HG03066 (cell line): Measurements from ENCODE around the gene APRT.
"Not testable (repeated sequence)": the region's sequence is repeated elsewhere in the genome, so short reads cannot be mapped to it uniquely, and the experiment has no call there.

Experiments used
- ATAC-seq: cut with Tn5 transposase; IDR thresholded peaks from one replicate; pipeline ENCODE4 v1.9.1; 2021; ENCODE audit warnings: low read depth; ENCODE audit not compliant: unreplicated experiment

The APRT gene

DNA sequence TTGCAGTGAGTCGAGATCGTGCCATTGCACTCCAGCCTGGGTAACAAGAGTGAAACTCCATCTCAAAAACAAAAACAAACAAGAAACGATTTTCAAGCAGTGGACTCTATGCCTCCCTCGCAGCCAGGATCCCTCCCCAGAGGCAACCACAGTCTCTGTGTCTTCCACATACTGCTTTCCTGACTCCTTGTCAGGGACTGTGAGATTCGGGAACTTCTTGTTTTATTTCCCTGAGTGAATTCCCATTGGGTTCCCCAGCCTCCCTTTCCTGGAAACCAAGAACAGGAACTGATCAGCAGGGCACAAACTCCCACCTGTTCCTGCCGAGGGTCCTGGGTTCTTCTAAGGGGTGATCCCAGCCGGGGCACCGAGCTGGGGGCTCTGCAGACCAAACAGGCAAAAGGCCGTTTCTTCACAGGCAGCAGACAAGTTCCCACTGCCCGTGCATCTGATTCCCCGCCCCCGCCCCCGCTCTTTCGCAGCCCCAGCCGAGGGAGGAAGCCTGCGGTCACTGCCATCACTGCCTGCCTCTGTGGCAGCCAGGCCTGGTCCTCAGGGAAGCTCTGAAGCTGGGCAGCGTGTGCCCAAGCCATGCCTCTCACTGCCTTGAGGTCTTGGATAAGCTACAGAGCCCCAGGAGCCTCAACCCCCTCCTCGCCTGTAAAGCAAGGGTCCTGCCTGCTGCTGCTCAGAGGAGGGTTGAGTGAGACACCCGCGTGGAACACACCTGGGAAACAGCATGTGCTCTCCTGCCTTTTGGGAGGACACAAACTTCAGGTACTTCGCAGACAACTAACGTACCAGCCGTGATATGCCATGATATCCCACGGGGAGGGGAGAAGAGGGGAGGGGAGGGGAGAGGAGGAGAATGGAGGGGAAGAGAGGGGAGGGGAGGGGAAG lies 21.2 kb downstream of the APRT start:
- no peak for ATAC-seq

DNA sequence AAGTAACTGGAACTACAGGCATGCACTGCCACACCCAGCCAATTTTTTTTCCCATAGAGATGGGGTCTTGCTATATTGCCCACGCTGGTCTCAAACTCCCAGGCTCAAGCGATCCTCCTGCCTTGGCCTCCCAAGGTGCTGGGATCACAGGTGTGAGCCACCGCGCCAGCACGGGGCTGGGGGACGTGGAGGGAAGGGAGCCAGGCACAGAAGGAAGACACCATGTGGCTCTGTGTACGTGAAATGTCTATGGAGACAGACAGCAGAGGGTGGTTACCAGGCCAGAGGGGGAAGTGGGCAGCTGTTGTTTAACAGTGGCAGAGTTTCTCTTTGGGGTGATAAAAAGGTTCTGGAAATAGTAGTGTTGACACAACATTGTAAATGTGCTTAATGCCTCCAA lies 22.1 kb downstream of the APRT start:
- no peak for ATAC-seq

DNA sequence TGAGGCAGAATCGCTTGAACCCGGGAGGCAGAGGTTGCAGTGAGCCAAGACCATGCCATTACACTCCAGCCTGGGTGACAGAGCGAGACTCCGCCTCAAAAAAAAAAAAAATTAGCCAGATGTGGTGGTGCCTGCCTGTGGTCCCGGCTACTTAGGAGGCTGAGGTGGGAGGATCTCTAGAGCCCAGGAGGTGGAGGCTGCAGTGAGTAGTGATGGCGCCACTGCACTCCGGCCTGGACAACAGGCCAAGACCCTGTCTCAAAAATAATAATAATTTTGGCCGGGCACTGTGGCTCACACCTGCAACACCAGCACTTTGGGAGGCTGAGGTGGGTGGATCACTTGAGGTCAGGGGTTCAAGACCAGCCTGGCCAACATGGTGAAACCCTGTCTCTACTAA lies 23.0 kb downstream of the APRT start:
- not testable (repeated sequence) for ATAC-seq

DNA sequence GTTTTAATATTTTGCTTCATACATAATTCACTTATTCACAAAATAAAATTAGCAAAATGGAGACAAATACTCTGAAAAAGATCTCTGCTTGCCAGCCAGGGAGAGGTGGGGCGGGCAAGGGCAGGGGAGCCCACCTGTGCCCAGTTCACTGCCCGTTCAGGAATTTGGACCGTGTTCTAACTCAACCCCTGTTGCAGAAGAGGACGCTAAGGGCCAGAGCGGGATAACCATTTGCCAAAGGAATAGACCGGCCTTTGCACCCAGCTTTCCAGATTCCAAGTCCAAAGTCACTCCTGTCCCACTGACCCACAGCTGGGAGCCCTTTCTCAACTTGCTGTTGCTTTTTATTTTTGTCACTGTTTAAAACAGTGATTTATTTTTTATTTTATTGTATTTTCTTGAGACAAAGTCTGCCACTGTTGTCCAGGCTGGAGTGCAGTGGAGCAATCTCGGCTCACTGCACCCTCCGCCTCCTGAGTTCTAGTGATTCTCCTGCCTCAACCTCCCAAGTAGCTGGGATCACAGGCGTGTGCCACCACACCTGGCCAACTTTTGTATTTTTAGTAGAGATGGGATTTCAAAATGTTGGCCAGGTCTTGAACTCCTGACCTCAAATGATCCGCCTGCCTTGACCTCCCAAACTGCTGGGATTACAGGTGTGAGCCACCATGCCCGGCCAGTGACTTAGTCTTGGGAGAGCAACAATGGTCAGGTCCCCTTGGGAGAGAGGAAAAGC lies 24.0 kb downstream of the APRT start:
- no peak for ATAC-seq

DNA sequence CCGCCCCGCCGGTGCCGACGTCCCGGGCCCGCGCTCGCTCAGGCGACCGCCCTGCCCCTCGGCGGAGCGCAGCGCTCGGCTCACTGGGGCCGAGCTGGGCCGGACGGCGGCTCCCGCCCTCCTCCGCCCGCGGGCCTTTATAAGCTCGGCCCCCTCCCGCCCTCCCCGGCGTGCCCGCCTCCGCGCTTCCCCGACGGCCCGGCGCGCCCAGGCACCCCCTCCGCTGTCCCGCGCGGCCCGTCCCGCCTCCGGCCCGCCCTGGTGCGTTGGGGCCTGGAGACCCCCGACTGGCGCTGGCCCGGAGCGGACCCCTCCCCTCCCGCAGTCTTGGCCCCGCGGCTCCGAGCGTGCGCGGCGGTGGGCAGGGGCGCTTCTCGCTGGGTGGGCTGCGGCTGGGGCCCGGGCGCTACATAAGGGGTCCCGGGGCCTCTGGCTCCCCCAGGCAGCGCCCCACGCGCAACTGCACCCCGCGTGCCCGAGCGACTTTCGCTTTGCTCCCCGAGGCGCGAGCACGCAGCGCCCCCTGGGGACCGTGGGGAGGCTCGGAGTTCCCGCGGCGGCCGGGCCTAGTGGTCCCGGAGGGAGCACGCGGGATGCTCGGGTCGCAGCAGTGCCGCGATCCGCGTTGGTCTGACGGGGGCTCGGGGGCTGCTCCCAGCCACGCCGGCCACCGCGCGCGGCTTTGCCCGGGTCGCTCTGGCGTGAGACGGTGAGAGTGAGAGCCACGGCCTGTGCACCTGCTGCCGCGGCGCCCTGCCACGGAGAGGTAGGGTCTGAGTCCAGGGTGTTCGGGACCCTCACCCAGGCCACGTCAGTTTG lies 26.4 kb downstream of the APRT start, which contains the start of gene PIEZO1:
PIEZO1 (minus strand) TSS at position 115 of the 819 bp plus-strand sequence. CDS start 256 bp downstream, outside the sequence.
- no peak for ATAC-seq

DNA sequence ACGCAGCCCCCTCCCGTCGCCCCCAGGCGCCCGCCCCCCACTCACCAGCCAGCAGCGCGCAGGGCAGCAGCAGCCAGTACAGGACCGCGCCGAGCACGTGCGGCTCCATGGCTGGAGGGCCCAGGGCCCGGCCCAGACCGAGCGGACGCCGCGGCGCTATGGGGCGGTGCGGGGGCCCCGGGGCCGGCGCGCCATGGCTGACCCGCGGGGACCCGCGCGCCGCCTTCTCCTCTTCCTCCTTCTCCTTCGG lies 26.9 kb downstream of the APRT start:
- ATAC-seq = no peak

DNA sequence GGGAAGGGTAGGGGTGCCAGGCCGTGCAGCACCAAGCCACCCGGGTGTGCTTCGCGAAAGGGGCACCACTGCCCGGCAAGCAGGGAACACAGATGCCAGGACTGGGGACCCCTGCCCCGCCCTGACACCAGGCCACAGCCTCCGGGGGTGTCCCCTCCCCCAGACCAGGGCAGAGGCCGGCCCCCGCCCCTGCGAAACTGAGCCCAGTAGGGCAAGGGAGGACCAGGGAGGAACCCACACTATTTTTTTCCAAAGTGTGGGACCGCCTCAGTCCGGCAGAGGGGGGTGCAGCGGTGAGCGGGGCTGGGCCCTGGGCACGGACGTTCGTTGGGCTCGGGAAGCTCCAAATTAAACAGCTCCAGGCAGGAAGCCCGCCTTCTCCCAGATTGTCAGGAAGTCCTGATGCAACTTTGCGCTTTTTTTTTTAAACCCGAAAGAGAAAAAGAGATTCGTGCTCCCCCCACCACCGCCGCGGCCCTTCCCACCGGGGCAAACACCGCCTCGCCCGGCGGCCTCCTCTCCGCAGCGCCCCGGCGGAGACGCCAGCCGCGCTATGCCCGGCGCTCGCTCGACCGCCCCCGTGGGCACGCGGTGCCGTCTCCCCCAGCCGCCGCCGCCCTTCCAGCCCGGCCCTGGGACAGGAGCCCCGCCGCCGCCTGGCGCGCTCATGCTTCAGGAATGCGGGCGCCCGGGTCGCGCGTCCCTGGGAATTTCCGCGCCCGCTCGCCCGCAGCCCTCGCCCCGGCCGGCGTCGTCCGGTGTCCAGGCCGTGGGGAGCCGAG lies 27.5 kb downstream of the APRT start:
- no peak for ATAC-seq

DNA sequence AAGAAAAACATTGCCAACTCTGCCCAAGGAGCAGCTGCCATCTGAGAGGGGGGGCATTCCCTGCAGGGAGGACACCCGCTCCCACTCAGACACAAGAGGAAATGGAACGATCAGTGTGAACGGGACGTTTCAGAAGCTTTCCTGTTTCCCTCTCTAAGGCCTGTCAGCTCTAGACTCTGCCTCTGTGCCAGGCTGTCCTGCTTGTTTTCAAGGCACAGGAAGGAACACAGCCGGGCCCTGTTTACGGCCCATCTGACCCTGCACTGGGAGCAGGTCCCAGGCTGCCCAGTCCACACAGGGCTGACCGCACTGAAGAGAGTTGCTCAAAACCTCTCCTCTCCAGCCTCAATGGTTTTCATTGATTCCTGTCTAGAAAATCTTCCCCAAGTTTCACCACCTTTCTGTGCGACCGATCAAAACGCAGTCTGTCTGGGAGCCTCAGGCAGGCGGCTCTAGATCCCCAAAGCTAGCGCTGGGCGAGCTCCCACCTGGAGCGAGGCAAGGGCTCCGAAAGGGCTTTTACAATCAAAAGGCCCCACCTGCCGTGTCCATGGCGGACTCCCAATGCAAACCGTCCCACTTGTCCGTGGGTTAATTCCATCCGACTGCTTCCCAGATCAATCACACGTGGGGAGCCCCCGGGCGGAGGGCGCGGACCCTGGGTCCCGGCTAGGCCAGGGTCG lies 28.2 kb downstream of the APRT start:
- no peak for ATAC-seq

DNA sequence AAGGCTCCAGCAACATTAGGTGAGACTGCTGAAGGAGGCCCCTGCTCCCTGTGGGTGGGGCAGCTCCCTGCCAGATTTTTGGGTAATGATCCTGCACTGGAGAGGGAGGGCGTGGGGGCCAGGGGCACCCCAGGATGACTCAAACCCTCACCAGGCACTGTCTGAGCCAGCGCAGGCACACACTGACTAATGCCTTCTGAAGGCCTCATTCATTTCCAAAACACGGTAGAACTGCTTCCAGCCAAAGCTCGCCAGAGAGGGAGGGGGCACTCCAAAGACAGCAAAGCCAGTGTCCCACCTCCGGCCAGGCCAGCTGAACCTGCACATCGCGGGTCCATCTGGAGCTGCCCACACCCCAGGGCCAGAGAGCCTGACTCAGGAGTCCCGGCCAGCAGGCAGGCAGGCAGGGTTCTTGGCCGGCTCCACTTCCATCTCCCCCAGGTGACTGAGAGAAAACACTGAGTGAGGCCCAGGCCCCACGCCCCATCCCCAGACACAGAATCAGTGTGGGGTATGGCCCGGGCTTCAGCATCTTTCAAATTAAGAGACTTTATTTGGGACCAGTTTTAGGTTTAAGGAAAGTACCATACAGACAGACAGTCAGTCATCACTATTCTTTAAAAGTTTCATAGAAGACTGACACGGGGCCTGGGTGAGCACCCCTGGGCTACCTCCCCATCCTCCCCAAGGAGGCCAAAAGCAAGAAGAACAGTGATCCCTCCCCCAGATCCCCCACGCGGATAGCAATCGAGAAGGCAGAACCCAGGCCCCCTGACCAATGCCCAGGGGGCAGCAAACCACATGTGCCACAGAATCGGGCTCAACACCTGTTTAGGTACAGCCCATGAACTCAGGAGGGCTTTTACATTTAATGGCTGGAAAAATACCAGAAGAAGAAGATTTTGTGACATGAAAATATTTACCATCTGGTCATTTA lies 29.0 kb downstream of the APRT start:
- ATAC-seq = no peak

DNA sequence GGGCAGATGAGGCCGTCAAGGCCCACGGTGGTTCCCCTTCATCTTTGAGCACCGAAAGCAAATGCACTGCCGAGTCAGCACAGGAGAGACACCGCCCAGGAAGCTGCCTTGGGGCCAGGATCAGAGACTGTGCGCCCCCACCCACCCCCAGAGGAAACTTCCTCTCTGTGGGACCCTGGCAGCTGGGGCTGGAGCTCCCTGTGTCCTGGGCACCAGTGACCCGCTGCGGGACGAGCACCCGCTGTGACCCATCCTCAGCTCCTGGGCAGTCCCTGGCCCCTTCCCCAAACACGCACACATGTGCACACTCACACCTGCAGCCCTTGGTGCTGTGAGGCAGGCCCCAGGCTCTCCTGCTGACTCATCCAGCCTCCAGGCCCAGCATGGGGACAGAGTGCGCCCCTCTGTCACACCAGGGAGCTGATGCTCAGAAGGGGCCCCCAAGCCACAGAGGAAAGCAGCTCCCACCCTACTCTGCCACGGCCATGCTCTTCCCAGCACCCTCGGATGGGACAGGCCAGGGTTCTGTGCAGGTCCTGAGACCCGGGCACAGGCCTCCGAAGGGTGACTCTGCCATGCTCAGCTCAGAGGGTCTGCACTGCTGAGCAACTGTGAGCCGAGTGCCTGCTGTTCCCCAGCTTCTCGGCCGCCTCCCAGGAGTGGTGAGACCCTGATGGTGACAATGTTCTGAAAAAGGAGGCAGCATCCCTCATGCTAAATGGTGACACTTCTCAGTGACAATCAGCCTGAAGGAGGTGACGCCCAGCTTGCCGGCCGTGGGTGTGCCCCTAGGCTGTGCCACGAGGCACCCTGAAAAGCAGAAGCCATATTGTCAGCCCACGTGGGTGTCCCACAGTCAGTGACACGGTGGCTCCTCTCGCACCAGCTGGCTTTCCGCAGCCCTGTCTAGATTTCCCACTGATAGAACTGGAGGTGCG lies 30.3 kb downstream of the APRT start:
- peak; percentile 45 for ATAC-seq

DNA sequence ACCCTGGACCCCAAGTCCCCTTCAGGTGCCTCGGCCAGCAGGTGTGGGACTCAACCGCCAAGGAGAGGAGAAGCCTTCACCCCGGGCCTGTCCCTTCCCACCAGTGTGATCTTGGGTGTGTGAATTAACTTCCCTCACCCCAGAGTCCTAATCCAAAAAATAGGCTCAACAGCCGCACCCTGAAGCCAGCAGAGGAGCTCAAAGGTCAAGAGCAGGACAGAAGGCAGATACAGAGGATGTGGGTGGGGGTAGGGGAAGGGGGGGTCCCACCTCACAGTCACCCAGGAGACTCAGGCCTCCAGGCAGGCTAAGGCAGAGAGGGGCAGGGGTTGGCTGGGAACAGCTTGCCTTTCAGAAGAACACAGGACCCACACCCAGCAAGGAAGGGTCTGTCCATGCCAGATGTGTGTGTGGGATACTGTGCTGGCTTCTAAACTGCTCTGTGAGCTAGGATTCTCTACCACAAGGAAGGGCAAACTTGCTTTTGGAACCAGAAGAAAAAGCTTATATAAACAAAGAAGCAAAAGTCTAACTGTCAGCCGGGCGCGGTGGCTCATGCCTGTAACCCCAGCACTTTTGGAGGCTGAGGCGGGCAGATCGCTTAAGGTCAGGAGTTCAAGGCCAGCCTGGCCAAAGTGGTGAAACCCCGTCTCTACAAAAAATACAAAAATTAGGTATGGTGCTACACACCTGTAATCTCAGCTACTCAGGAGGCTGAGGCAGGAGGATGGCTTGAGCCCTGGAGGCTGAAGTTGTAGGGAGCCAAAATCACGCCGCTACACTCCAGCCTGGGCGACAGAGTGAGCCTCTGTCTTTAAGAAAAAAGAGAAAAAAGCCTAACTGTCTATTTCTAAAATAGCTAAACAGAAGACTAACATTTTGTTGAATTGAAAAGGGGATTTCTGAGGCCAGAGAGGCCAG lies 31.3 kb downstream of the APRT start:
- no peak for ATAC-seq

DNA sequence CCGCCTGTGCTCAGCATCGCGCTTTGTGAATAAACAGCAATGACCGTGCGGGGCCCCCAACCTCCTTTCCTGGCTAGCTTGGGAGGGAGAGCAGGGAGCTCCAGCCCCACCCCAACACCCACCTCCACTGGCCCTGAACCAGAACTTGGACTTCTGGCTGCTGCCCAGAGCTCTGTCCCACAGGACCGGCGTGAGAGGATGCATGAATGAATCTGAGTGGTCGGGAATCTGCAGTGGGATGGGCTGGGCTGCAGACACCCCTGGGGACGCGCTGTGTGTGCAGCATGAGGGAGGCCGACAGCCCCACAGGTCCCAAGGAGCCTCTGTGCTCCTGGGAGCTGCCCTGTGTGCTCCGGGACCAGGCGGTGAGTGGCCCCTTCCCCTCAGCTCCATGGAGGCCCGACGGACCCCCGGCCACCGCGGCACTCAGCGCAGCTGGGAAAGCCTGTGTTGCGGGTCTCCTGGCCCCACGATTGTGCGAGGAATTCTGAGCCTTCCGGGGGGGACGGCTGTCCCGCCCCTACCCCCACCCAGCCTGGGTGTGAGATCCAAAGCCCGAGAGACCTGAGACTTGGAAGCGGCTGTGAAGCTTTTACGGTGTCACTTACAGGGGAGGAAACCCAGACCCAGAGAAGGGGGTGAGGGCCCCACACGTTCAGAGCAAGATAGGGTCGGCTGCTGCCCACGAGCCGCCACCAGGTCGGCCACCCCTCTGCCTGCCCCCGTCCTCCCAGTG lies 32.2 kb downstream of the APRT start:
- no peak for ATAC-seq

DNA sequence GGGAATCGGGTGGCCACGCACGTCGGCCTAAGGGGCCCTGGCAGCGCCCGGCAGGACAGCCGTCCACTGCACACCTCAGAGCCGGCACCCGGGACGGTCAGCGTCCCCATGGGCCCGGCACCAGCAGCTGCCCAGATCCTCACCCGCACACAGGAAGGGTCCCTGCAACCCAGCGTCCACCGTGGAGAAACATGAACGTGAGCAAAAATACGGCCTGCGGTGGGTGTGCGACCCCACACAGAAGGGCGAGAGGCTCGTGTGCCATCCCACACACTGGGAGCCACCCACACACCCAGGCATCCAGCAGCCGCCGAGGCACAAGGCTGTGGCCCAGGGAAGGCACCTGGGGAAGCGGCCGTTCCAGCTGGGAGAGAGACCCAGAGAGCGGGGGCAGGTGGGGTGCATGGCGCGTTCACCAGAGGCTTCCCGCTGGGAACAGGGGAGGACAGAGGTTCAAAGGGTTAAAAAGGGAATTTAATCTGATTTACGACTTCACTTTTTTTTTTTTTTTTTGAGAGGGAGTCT lies 33.1 kb downstream of the APRT start:
- ATAC-seq = no peak

DNA sequence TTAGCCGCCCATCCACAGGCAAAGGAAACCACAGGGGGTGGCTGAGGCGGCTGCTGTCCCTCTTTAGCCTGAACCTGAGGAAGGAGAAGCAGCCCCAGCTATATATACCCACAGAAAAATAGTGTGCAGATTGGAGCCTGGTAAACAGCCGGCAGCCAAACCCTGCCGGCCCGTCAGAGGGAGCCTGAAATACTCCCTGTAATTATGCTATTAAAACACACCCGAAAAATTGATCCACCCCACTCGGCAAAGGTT lies 33.5 kb downstream of the APRT start:
- ATAC-seq = no peak

DNA sequence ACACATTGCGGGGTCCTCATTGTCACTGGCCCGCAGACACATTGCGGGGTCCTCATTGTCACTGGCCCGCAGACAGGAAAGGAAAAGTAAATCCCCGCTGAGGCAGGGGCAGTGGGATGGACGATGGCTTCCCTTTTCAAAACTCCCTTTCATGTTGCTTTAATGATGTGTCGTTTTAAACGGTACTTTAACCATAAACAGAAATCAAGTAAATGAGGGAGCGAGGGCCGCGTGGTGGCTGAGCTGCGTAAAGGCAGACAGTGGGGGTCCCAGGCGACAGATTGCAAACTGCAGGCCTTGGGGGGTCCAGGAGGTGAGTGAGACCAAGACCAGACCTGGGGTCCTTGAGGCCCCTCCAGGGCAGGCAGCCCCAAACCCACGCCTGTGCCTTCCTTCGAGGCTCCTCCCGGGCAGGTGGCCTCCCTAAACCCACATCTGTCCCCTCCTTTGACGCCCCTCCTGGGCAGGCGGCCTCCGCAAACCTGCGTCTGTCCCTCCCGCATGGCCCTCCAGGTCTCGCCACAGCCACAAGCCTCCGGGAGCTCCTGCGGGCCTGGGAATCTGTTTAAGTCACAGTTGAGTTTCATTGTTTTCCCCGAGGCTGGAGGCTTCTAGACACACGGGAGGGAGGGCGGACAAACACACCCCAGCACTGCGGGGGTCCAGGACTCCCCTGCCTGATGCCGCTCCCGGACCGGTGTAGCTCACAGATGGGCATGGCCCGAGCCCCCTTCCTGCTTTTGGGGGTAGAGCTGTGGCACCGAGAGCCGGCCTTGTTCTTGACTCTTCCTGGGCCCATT lies 34.1 kb downstream of the APRT start:
- no peak for ATAC-seq
